NB4 (cell line): ENCODE data around the gene TRNAU1AP.

Source experiments
- CTCF ChIP-seq: IDR thresholded peaks from one replicate; pipeline ENCODE4 v1.5.1; 2012; ENCODE audit warnings: low read depth, low read length
- MYC ChIP-seq: IDR thresholded peaks from 2 replicates; pipeline ENCODE4 v1.6.1; 2011; ENCODE audit warnings: low read depth, low read length
- POLR2A ChIP-seq: IDR thresholded peaks from 2 replicates; pipeline ENCODE4 v1.6.1; 2011; ENCODE audit warnings: mild to moderate bottlenecking; ENCODE audit not compliant: insufficient read length; ENCODE audit errors: extremely low read depth
- TF ChIP-seq, protein P1 (sequence below): IDR thresholded peaks from 2 replicates; pipeline ENCODE4 v1.6.1; 2011; ENCODE audit warnings: low read depth, low read length

- no peak for TF ChIP-seq CTCF
- TF ChIP-seq, protein P1, sequence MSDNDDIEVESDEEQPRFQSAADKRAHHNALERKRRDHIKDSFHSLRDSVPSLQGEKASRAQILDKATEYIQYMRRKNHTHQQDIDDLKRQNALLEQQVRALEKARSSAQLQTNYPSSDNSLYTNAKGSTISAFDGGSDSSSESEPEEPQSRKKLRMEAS, result no peak
- no peak for TF ChIP-seq POLR2A
- no peak for TF ChIP-seq MYC
Measured at GRCh38 chr1:28530456-28530855, 22.4 kb upstream of the TRNAU1AP start.
